ENCODE measurements around the gene TINAGL1.

TINAGL1 gene

DNA sequence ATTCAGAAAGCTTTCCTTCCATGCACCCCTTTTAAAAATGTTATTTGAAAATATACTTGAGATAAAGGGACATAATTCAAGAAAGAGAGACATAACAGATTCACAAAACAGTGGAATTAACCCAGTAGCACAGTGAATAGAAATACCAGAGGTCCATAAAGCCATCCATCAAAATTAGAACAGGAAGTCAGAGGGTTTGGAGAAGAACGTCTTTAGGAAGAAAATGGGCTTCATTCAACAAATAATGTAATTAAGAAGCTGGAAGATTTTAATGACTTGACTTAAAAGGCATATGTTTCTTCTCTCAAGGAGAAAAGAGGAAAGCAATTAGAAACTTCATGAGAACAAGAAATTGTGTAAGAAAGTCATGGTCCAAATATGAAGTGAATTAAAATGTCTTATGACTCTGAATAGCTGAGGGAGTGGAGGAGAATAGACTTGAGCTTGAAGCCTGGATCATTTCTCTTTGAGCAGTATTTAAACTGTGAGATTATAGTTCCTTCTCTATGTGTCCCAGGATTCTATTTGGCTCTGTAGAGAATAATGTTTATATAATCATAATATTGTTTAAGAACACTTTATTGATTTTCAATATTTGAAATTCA, 33.3 kb downstream of the TINAGL1 start:
- DNase-seq = no peak

DNA sequence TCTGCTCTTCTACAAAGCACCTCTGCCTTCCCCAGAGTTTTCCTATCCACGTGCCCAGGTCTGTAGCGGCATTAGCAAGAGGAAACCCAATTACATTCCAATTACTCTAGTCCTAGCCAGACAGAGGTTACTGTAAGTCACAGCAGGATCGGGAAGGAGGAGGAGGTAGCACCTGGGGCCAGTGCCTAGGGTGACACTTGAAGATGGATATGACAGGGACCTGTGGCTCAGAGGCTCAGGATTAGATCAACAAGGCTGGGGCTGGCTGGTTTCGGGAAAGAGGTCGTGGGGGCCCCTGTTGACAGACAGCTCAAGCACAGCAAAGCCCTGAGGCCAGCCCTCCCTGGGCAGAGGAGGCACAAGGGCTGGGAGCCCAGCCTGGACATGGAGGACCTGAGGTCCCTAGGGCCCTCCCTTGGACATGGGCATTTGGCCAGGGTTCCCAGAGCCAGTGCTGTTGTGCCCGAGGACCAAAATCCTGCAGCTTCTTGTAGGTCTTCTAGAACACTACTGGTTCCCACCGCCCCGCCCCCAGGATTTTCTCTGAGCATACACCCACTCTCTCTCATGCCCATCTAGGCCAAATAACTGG, 38.2 kb downstream of the TINAGL1 start:
- DNase-seq = no peak

DNA sequence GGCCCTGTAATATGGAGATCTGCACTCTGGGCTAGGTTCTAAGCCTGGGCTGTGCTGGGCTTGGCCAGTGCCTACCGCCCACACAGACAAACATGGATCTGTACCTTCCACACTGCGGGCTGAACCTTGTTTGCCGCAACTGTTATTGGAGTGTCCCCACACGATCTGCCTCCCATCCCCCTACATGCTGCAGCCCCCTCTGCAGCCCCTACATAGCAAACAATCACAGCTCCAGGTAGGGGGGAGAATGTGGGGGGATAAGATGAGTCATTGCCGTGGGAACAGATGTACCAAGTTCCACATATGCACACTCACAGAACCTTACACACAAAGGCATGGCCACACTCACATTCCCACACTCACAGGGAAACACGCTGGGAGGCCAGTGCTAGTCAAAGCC, 39.1 kb downstream of the TINAGL1 start:
- no peak for DNase-seq

DNA sequence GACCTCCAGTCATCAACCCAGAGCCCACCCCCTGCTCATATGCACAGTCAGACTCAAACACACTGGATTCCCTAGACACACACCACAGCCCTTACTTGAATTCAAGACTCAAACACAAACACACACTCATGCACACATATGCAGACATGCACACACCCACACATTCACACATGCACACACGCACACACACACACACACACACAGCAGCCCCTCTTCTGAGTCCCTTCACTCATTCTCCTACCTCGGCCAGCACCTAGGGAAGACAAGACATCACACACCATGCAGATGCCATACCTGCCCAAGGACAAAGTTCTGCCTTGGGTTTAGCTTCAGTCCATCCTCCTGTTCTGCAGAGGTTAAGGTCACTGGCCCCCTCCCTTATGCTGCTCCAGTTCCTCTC, 39.6 kb downstream of the TINAGL1 start:
- DNase-seq = no peak

DNA sequence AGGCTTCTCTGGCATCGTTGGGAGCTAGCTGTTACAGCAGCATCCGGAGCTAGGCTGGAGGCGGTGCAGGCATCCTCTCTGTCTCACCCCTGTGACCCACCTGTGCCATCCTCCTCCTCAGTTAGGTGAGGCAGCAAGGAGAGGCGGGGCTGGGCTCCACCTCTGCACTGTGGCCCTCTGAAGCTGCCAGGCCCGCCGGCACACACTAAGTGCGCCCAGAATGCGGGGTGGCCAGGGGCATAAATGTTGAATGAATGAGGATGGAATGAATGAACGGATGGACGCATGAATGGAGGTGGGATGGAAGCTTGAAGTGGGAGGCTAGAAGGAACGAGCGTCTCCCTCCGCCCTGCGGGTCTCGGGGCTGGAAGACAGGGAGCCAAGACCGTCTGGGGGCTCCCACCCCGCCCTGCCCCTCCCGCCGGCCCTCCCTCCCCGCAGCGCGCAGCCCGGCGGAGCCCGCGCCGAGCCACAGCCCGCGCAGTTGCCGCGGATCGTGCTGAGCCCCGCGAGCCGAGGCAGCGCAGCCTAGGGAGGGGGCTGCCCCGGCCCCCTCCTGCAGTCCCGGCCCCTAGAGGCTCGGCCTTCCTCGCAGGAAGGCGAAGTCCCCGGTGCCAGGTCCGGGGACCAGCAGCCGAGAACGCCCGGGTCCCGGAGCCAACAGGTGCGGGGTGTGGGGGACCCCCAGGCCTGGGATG, 41.1 kb downstream of the TINAGL1 start, which contains the start of gene HCRTR1:
TSS of gene HCRTR1 (plus strand) at position 472 of the 698 bp plus-strand sequence. CDS start 1,504 bp downstream, outside the sequence.
- DNase-seq = no peak

DNA sequence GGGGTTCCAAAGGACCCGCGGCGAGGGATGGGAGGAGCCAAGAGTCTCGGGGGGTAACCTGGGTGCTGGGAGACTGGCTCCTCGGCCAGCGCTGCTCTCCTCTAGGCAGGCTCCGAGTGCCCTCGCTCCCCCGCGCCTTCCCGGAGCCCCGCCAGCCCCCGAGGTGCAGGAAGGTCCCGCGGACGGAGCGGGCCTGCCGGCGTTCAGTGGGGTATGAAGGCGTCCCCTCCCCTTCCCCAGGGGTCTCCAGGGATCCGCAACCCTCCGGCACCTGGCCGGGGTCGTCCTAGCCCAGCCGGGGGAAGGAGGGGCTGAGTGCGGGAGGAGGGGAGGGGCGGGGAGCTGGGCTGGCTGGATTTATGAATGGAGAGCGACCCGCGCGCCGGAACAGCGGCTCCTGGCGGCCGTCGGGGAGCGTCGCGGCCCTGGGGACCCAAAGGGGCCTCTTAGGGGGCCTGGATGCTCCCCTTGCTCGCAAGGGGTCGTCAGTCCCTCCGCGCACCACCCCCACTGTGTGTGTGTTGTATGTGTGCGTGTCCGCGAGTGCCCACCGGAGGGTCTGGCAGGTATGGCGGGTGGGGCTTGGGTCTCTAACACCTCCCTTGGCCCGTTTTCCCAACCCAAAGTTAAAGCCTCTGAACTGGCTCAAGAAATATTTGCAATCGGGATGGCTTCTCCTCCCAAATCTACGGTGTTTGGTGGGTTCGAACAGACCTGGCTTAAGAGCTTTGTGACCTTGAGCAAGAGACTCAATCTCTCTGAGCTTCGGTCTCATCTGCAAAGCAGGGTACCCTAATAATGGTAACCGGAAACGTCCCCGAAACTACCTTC, 41.8 kb downstream of the TINAGL1 start:
- peak; percentile 16 for DNase-seq

DNA sequence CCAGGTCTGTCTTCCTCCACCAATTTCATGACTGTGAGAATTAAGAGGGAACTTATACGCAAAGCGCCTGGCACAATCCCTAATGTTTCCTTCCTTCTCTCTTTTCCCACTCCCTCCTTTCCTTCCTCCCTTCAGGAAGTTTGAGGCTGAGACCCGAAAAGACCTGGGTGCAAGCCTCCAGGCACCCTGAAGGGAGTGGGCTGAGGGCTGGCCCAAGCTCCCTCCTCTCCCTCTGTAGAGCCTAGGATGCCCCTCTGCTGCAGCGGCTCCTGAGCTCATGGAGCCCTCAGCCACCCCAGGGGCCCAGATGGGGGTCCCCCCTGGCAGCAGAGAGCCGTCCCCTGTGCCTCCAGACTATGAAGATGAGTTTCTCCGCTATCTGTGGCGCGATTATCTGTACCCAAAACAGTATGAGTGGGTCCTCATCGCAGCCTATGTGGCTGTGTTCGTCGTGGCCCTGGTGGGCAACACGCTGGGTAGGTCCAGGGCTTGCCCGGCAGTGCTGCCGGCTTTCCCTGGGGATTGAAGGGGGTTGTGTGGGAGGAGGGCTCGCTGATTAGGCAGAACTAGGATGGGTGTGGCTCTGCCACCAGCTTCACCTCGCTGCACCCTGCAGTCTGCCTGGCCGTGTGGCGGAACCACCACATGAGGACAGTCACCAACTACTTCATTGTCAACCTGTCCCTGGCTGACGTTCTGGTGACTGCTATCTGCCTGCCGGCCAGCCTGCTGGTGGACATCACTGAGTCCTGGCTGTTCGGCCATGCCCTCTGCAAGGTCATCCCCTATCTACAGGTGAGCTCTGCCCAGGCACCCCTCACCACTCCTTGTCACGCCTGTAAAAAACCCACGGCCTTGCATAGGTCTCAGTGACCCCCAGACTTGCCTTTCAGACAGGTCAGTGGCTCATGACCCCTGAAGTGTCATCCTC, 42.9 kb downstream of the TINAGL1 start:
- no peak for DNase-seq

DNA sequence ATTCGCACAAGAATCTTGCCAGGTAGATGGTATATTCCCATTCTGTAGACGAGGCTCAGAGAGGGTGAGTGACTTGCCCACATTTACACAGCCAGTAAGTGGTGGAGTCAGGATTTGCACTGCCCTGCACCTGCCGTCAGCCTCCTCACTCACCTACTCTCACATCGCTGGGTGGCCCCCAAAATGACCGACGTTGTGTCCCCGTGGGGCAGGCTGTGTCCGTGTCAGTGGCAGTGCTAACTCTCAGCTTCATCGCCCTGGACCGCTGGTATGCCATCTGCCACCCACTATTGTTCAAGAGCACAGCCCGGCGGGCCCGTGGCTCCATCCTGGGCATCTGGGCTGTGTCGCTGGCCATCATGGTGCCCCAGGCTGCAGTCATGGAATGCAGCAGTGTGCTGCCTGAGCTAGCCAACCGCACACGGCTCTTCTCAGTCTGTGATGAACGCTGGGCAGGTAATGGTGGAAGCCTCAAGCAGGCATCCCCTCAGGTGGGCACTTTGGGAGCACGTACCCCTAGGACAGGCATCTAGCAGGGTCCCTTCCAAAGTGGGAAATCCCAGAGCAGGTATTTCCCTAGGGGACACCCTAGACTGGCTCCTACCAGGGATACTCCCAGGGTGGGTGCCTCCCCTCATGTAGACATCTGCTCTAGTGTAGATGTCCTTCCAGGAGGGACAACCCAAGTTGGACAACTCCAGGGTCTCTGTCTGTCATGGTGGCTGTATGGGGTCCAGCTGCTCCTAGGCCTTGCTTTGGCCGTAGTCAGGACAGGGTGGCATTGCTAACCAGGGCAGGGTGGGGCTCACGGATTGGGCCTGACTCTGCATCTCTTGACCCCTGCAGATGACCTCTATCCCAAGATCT, 44.5 kb downstream of the TINAGL1 start:
- DNase-seq = no peak

DNA sequence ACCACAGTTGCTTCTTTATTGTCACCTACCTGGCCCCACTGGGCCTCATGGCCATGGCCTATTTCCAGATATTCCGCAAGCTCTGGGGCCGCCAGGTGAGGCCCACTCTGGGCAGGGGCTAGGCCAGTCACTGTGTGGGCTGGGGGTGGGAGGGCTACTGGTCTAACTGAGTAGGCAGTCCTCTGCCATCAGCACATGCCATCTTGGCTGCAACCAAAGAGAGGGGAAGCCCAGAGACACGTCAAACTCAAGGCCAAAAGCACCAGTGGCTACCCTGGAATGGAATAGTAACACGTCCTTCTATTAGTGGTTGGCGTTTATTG, 45.1 kb downstream of the TINAGL1 start:
- DNase-seq = no peak

DNA sequence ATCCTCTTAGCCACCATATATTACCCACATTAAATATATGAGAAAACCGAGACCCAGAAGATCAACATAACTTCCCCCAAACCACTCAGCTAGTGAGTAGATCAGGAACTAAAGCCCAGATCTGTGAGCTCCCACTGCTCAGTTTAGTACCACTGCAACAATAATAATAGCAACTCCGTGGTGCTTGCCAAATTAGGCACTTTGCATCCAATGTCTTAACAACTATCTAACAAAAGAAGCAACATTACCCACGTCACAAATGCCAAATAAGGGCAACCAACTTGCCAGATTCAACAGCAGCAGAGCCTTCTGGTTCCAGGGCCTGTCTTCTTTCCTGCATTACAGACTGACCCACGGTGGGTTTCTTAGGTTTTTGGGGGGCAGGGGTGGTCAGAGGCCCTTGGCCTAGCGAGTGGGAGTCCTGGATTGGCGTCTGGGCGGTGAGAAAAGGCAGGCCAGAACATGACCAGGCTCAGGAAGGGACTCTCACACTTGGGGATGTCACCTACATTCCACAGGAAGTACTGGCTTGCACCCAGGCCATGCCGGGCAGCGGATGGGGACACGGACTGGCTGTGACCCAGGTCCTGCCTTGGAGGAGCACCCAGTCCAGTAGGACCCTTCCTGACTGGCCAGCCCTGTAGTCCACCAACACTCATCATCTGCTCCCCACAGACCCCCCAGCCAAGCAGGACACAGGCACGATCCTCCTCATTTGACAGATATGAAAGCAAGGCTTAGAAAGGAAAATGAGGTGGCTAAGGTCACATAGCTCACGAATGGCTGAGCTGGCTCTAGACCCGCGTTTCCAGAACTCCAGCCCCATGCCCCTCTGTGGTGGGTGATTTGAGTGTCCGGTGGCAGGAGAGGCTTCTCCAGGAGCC, 45.8 kb downstream of the TINAGL1 start:
- DNase-seq = no peak

DNA sequence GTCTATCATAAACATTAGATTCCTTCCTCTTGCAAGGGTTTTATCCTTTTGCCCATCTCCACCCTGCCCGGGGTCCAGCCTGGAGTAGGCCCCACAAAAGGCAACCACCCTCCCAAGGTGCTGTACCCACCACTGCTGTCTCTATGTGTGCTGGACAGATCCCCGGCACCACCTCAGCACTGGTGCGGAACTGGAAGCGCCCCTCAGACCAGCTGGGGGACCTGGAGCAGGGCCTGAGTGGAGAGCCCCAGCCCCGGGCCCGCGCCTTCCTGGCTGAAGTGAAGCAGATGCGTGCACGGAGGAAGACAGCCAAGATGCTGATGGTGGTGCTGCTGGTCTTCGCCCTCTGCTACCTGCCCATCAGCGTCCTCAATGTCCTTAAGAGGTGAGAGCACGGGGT, 47.0 kb downstream of the TINAGL1 start:
- no peak for DNase-seq

DNA sequence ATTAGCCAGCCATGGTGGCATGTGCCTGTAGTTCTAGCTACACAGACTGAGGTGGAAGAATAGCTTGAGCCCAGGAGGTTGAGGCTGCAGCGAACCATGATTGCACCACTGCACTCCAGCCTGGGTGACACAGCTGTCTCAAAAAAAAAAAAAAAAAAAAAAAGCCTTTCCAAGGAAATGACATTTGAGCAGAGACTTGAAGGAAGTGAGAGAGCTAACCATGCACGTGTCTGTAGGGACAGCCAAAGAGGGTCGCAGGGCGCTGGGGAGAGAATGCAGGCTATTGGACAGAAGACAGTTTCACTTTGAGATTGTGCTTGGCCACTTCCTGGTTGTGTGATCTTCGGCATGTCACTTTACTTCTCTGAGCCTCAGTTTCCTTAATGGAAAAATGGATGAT, 48.0 kb downstream of the TINAGL1 start:
- DNase-seq = no peak

DNA sequence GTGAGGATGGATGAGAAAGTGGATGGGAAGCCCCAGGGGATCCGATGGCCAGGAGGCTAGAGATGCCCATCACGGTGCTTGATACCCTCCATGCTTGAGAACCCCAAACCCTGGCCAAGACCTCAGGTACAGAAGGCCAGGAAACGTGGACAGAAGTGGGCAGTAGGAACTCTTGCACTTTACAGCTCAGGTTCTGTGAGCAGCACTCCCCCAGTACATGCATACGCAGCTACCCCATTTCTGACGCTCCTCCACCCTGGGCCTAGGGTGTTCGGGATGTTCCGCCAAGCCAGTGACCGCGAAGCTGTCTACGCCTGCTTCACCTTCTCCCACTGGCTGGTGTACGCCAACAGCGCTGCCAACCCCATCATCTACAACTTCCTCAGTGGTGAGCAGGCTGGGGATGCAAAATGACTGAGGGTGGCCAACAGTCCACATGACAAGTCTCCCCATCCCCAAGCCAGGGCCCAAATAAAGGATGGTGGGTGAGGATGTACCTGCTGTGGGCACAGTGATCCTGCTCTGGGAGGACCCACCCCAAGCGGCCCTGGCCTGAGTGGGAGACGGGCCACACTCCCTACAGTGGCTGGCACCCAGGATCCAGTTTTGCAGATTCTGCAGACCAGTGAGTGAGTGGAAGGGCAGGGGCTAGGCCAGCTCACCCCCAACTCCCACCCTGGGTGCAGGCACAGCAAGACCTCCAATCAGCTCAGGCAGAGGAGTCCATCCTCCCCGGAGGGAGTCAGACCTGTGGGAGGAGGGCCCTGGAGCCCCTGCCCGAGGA, 48.6 kb downstream of the TINAGL1 start:
- DNase-seq = no peak

DNA sequence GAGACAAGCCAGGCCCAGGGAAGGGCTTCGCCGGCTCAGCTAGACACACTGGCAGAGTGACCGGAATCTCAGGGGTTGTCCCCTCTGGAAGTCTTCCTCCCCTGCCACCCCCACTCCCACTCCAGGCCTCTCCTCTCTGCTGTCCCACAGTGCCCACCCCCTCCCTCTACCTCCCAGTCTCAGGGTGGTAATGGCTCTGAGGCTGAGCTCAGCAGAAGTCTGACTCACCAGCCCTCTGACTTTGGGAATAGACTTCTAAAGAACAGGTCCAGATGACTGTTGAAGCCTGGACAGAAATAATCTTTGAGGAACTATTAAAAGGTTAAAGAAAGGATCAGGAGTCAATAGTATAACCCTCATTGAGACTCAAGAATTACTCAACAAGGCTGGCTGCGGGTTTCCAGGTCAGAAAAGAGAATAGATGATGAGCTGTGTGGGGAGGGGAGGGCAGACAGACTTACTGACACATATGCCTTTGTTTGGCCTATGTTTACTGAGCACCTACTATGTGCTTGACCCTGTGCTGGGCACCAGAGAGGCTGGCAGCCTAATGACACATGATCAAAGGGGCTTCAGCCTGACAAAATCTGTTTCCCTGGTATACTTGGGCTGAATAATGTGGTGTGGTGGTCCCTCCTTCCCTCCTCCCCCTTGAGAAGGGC, 49.4 kb downstream of the TINAGL1 start:
- DNase-seq = no peak

DNA sequence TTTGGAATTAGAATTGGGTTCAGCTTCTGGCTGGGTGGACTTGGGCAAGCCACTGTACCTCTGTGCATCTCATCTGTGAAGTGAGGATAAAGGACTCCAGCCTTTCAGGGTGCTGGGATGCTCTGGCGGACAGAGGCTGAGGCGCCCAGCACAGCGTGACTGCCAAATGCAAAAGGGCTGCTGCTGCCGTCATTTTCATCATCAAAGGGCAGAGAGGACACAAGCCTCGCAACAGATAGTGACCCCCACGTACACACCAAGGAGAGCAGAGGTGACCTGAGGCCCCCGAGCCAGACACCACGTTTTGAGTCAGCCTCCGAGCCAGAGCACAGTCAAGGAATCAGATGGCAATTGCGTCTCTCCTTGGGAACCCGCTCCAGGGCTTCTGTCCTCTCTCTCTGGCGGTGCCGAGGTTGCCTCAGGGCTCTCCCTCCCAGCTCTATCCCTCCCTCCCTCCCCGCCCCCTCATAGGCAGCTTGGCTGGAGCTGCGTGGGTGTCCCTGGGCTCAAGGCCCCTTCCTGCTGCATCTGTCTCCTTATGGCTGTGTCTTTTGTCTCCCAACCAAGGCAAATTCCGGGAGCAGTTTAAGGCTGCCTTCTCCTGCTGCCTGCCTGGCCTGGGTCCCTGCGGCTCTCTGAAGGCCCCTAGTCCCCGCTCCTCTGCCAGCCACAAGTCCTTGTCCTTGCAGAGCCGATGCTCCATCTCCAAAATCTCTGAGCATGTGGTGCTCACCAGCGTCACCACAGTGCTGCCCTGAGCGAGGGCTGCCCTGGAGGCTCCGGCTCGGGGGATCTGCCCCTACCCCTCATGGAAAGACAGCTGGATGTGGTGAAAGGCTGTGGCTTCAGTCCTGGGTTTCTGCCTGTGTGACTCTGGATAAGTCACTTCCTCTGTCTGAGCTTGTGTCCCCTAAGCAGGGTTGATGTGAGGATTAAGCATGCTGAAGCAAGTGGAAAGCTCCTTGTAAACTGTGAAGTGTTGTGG, 50.2 kb downstream of the TINAGL1 start:
- no peak for DNase-seq

DNA sequence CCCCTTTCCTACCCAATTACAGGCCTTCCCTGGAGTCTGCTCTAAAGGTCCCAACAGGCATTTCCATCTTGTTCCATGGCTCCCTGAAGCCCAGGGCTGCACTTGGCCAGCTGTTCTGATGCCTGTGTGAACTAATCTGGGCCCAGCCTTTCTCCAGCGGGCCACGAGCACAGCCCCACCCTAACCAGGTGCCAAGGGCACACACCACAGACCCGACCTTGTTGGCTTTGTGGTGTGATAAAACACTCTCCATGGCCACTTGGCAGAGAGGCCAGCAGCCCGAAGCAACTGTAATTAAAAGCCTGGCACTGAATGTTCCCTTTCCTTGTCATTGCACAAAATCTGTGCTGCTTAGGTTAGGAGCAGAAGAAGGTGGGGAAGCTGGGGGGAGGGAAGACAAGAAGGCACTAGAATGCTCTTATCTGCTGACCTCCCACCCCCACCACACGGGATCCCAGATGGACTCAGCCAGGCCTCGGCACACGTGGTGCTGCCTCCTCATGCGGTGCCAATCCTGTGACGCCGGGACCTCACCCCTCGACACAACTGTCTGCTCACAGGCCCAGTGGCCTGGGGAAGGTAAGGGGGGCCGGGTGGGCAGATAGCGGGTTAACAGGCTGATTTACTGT, 51.1 kb downstream of the TINAGL1 start:
- no peak for DNase-seq

DNA sequence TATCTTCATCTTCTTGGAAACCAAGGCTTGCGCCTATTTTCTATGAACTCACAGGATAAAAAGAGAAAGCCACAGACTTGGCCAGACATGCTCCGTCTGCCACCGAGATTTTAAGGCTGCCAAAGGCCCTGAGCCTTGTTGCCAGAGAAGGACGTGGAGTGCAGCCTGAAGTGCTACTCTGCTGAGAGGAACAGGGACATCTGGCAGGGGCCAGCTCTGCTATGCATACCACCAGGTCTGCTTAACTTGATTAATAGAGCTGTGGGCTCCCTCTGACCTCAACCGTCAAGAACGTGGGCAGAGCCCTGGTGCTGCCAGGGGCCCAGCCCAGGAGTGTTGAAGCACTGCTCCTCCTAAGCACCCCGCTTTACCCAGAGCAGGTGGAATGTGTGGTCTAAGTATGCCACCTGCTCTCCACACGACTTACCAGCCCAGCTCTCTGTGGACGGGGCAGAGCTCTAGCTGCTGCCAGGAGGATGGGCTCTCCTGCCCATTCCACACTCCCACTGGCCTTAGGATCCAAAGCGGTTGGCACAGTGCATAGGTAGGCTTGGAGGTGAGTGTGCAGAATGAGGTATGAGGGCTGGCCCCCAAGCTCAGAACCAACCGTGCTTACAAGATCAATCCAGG, 51.7 kb downstream of the TINAGL1 start:
- DNase-seq = no peak

Measured in NCI-H510A (cell line).